PC-3 (cell line): ENCODE results near the gene SYT6. TPM values are rescaled to one million over a fixed set of nuclear protein-coding genes. Genes with fewer than 3 reads are reported as not detected.

Experiments
- ATAC-seq: fragments of 200-7000 bp; cut with Tn5 transposase; 2 replicates; pipeline ENCODE4 v1.9.1; 2020; ENCODE audit warnings: mild to moderate bottlenecking, moderate library complexity
- BruUV-seq: library from RNA; stranded (reverse); fragments of 400-500 nt; replicated peaks from 2 replicates; lab custom pipeline; 2021; lab: Mats Ljungman, UMichigan
- CTCF ChIA-PET: fragments of 300-600 bp; sonication (Branson Sonifier 250); formaldehyde crosslinking; loops from one replicate; lab custom pipeline; 2022; ENCODE audit warnings: antibody characterized with exemption; lab: Charles Lee
- POLR2A ChIA-PET: fragments of 300-600 bp; sonication (Branson Sonifier 250); formaldehyde crosslinking; loops from one replicate; lab custom pipeline; 2022; ENCODE audit warnings: antibody characterized with exemption; ENCODE audit not compliant: unreplicated experiment; lab: Charles Lee
- DNase-seq: peaks from one replicate; pipeline ENCODE4 v3.0.0-alpha.2; 2015
- H2AFZ ChIP-seq: fragments of 300-600 bp; sonication (generic); 2 replicates; pipeline ENCODE4 v1.6.0; 2016; ENCODE audit warnings: antibody characterized with exemption, low read length
- H3F3A ChIP-seq: fragments of 300-600 bp; sonication (generic); one replicate; pipeline ENCODE4 v1.6.0; 2017; ENCODE audit warnings: antibody characterized with exemption, low read length, control low read depth, mild to moderate bottlenecking; ENCODE audit not compliant: unreplicated experiment
- H3K27ac ChIP-seq: fragments of 300-600 bp; sonication (generic); 2 replicates; pipeline ENCODE4 v1.5.1; 2016; ENCODE audit warnings: mild to moderate bottlenecking, low read length
- H3K27me3 ChIP-seq: fragments of 300-600 bp; sonication (generic); 2 replicates; pipeline ENCODE4 v1.6.1; 2016; ENCODE audit warnings: low read length, mixed read lengths
- H3K36me3 ChIP-seq: fragments of 300-600 bp; sonication (generic); 2 replicates; pipeline ENCODE4 v1.6.1; 2016; ENCODE audit warnings: low read depth, mixed run types, low read length, mixed read lengths
- H3K4me1 ChIP-seq: fragments of 300-600 bp; sonication (generic); 2 replicates; pipeline ENCODE4 v1.5.1; 2016; ENCODE audit warnings: low read length; ENCODE audit not compliant: insufficient read depth
- H3K4me2 ChIP-seq: fragments of 300-600 bp; sonication (generic); 2 replicates; pipeline ENCODE4 v1.6.0; 2016; ENCODE audit warnings: low read length
- H3K4me3 ChIP-seq: fragments of 300-600 bp; sonication (generic); 2 replicates; pipeline ENCODE4 v1.5.1; 2016; ENCODE audit warnings: mild to moderate bottlenecking, low read length, mixed read lengths
- H3K79me2 ChIP-seq: fragments of 300-600 bp; sonication (generic); 2 replicates; pipeline ENCODE4 v1.6.1; 2017; ENCODE audit warnings: low read length, mixed read lengths
- H3K9ac ChIP-seq: fragments of 300-600 bp; sonication (generic); 2 replicates; pipeline ENCODE4 v1.6.0; 2016; ENCODE audit warnings: mild to moderate bottlenecking, low read length
- H3K9me2 ChIP-seq: fragments of 300-600 bp; sonication (generic); replicated peaks from 2 replicates; pipeline ENCODE4 v1.6.1; 2016; ENCODE audit warnings: mixed run types, low read length, mixed read lengths
- H3K9me3 ChIP-seq: fragments of 300-600 bp; sonication (generic); 2 replicates; pipeline ENCODE4 v1.6.1; 2016; ENCODE audit warnings: low read length, mixed read lengths
- H4K20me1 ChIP-seq: fragments of 300-600 bp; sonication (generic); 2 replicates; pipeline ENCODE4 v1.6.1; 2016; ENCODE audit warnings: low read length, mixed read lengths
- EZH2 ChIP-seq: fragments of 300-600 bp; sonication (generic); IDR thresholded peaks from one replicate; pipeline ENCODE4 v1.6.1; 2017; ENCODE audit warnings: antibody characterized with exemption, mild to moderate bottlenecking, low read length; ENCODE audit not compliant: unreplicated experiment
- EZH2phosphoT487 ChIP-seq: fragments of 300-600 bp; sonication (generic); IDR thresholded peaks from 2 replicates; pipeline ENCODE4 v1.6.1; 2018; ENCODE audit warnings: mild to moderate bottlenecking, antibody characterized with exemption, low read length, borderline replicate concordance
- intact Hi-C: fragments of 100-400 bp; cut with micrococcal nuclease; formaldehyde crosslinking; loops from 2 replicates; pipeline ENCODE4 v1.9.0; 2023
- total RNA-seq: library from RNA; depleted of rRNA; stranded (reverse); fragments of >200 nt; gene quantifications from 2 replicates; pipeline ENCODE4 v1.2.3, GENCODE V29; 2014
- TF ChIP-seq, protein P1 (sequence below): fragments of 300-600 bp; sonication (generic); conservative IDR thresholded peaks from 2 replicates; pipeline ENCODE4 v1.5.1; 2017; ENCODE audit warnings: antibody characterized with exemption, low read depth, mild to moderate bottlenecking, low read length

The SYT6 gene
- total RNA-seq, 1 experiment from 2014 or later: not detected

DNA sequence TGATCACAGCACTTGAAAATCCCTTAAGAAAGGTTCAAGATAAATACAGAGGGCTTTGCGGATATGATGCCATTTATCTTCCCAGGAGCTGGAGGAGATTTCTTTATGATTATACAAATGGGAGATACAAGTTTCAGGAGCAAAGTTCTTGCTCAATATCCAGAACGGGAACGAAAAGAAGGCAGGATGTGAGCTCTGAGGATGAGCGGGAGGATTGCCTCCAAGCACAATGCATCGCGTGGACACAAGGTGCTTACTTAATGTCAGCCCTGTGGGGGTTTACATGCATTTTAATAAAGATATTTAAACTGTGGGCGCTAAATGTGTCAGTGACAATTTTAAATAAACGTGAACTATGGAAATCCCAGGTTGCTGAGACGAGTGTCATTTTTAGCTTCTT, 59.0 kb downstream of the SYT6 start:
- no peak for DNase-seq
- POLR2A ChIA-PET: no interaction called here
- no peak for ATAC-seq
- Histone ChIP-seq H3K4me3 (no peak overlapping the region), H3K27ac (peak overlapping the region; percentile 93), H2AFZ (no peak overlapping the region), H3K9ac (no peak overlapping the region), H3K4me1 (peaks cover 36% of the 10 kb centered on the region), H3K9me2 (no peaks in the 10 kb centered on the region), H4K20me1 (no peaks in the 10 kb centered on the region), H3K79me2 (no peaks in the 10 kb centered on the region), H3K27me3 (no peaks in the 10 kb centered on the region), H3K36me3 (no peaks in the 10 kb centered on the region), H3F3A (peaks cover 3% of the 10 kb centered on the region), H3K4me2 (peak overlapping the region; percentile 71), H3K9me3 (no peaks in the 10 kb centered on the region)
- no peak for TF ChIP-seq EZH2
- TF ChIP-seq, protein P1, sequence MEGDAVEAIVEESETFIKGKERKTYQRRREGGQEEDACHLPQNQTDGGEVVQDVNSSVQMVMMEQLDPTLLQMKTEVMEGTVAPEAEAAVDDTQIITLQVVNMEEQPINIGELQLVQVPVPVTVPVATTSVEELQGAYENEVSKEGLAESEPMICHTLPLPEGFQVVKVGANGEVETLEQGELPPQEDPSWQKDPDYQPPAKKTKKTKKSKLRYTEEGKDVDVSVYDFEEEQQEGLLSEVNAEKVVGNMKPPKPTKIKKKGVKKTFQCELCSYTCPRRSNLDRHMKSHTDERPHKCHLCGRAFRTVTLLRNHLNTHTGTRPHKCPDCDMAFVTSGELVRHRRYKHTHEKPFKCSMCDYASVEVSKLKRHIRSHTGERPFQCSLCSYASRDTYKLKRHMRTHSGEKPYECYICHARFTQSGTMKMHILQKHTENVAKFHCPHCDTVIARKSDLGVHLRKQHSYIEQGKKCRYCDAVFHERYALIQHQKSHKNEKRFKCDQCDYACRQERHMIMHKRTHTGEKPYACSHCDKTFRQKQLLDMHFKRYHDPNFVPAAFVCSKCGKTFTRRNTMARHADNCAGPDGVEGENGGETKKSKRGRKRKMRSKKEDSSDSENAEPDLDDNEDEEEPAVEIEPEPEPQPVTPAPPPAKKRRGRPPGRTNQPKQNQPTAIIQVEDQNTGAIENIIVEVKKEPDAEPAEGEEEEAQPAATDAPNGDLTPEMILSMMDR: no peak
- no peak for TF ChIP-seq EZH2phosphoT487
- CTCF ChIA-PET: interaction anchor here (0.6 kb wide), 1 partner anchor 110 kb away, joined by 3 read pairs; no protein-coding TSS in a partner anchor
- intact Hi-C loops: loop anchor here (5.0 kb wide), 2 partner anchors 62 to 117 kb away; partner anchors contain the start of gene OLFML3
- no TSS peak for BruUV-seq

DNA sequence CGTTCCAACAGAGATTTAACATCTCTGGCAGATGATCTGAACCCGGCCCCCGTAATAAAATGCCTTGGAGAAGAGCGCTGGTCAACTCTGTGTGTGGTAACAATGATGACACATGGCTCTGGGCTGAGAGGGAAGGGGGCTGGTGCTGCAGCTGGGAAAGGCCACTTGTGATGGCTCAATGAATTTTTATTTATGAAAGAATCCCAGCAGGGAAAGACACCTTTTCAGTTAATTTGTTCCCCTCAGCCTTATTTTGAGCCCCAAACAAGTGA, 59.4 kb downstream of the SYT6 start:
- peak; percentile 54 for DNase-seq
- no peaks in the 10 kb centered on the region for H3K9me3 ChIP-seq
- H2AFZ ChIP-seq: peak overlapping the region; percentile 44
- no peak for TF ChIP-seq EZH2
- TF ChIP-seq, protein P1: no peak
- no peak for TF ChIP-seq EZH2phosphoT487
- no peaks in the 10 kb centered on the region for H3K79me2 ChIP-seq
- H3K4me1 ChIP-seq: peaks cover 40% of the 10 kb centered on the region
- peaks cover 3% of the 10 kb centered on the region for H3F3A ChIP-seq
- H3K9ac ChIP-seq: peak overlapping the region; percentile 57
- peak; percentile 24; the same call in 1 of the 2 replicates for ATAC-seq
- H3K36me3 ChIP-seq: no peaks in the 10 kb centered on the region
- intact Hi-C loops: loop anchor here (5.0 kb wide), 2 partner anchors 62 to 117 kb away; partner anchors contain the start of gene OLFML3
- CTCF ChIA-PET: no interaction called here
- H3K27me3 ChIP-seq: no peaks in the 10 kb centered on the region
- no TSS peak for BruUV-seq
- H3K4me3 ChIP-seq: peak overlapping the region; percentile 24; the same call in 1 of the 2 replicates
- no peaks in the 10 kb centered on the region for H4K20me1 ChIP-seq
- peak overlapping the region; percentile 71 for H3K4me2 ChIP-seq
- H3K9me2 ChIP-seq: no peaks in the 10 kb centered on the region
- POLR2A ChIA-PET: no interaction called here
- H3K27ac ChIP-seq: peak overlapping the region; percentile 93

DNA sequence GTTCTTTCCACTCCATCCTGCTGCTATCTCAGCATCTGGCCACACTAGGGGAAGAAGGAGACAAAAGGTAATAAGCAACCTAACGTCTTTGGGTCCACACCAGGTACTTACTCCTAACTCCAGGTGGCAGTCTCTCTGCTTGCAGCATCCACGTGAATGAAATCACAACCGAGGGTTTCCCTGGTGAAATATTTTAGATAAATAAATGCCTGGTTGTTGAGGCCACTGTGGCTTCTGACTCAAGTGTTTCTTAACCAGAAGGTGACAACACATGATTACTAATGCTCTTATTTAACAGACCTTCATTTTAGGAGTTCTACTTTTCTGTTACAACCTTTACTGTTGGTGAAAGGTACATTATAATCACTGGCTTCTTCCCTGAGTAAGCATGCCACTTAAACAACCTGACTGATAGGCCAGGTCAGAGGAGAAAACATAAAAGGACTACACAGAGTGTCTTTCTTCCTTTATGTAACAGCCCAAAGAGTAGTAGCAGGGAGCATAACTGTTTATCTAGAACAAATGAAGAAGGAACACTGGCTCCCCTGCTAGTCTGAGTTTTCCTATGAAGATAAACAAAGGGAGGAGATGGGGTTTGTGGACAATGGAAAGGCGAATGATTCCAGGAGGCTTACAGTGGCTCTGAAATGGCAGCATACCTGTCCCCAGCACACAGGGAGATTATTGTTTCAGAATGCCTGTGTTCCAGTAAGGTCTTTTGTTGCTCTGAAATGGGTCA, 59.9 kb downstream of the SYT6 start:
- peaks cover 45% of the 10 kb centered on the region for H3K4me1 ChIP-seq
- peak overlapping the region; percentile 93 for H3K27ac ChIP-seq
- no TSS peak for BruUV-seq
- peak; percentile 89 for DNase-seq
- TF ChIP-seq EZH2: no peak
- TF ChIP-seq, protein P1: peak; percentile 71
- peak overlapping the region; percentile 57 for H3K9ac ChIP-seq
- H3F3A ChIP-seq: peaks cover 3% of the 10 kb centered on the region
- POLR2A ChIA-PET: no interaction called here
- no peaks in the 10 kb centered on the region for H3K27me3 ChIP-seq
- H3K36me3 ChIP-seq: no peaks in the 10 kb centered on the region
- H2AFZ ChIP-seq: peak overlapping the region; percentile 44
- no peaks in the 10 kb centered on the region for H3K9me3 ChIP-seq
- peak; percentile 71 for ATAC-seq
- peak overlapping the region; percentile 24; the same call in 1 of the 2 replicates for H3K4me3 ChIP-seq
- intact Hi-C loops: loop anchor here (5.0 kb wide), 2 partner anchors 61 to 116 kb away; partner anchors contain the start of gene OLFML3
- no peaks in the 10 kb centered on the region for H3K79me2 ChIP-seq
- CTCF ChIA-PET: no interaction called here
- H3K4me2 ChIP-seq: peak overlapping the region; percentile 71
- H4K20me1 ChIP-seq: no peaks in the 10 kb centered on the region
- H3K9me2 ChIP-seq: no peaks in the 10 kb centered on the region
